Thyroid gland (tissue), 4 donors: ENCODE data around the gene NUP93. TPM values are rescaled to one million over a fixed set of nuclear protein-coding genes. Genes with fewer than 3 reads are reported as not detected.

Experiments used
- DNase-seq, 2 donors: peaks; one replicate each; pipeline ENCODE4 v3.0.0-alpha.2; 2019
- H3K27ac ChIP-seq, 3 donors: fragments of 200-600 bp; sonication (generic); 1 replicate in 2 of 3; 2 replicates in 1 of 3; pipeline ENCODE4 v1.5.1; 2016 to 2019; ENCODE audit warnings: mild to moderate bottlenecking in 1 of 3, moderate library complexity in 1 of 3
- H3K27me3 ChIP-seq: fragments of 200-600 bp; sonication (generic); one replicate; pipeline ENCODE4 v1.5.1; 2019
- H3K36me3 ChIP-seq, 2 donors: fragments of 200-600 bp; sonication (generic); one replicate each; pipeline ENCODE4 v1.5.1; 2016 to 2019
- H3K4me1 ChIP-seq, 2 donors: fragments of 200-600 bp; sonication (generic); one replicate each; pipeline ENCODE4 v1.5.1; 2017 to 2019
- H3K4me3 ChIP-seq, 3 donors: fragments of 200-600 bp; sonication (generic); replicated peaks in 1 of 3; 1 replicate in 2 of 3; 2 replicates in 1 of 3; pipeline ENCODE4 v1.5.1; 2016; ENCODE audit warnings: mild to moderate bottlenecking in 1 of 3
- H3K9me3 ChIP-seq: fragments of 200-600 bp; sonication (generic); one replicate; pipeline ENCODE4 v1.5.1; 2017
- CTCF ChIP-seq, 6 experiments: fragments of 200-600 bp in 3 of 6; fragments of 450-650 bp in 3 of 6; sonication (generic) in 3 of 6; IDR thresholded peaks; one replicate each; pipeline ENCODE4 v1.5.1; 2016 to 2019; ENCODE audit warnings: antibody characterized with exemption in 6 of 6, mild to moderate bottlenecking in 2 of 6, inconsistent platforms in 1 of 6, moderate library complexity in 1 of 6
- POLR2A ChIP-seq, 2 donors: fragments of 450-650 bp; IDR thresholded peaks; one replicate each; pipeline ENCODE4 v1.6.1; 2017; ENCODE audit warnings: antibody characterized with exemption in 2 of 2, mild to moderate bottlenecking in 2 of 2, moderate library complexity in 1 of 2
- WGBS, 2 donors: methylation state at CpG; one replicate each; pipeline ENCODE4 v1.1.5; 2017; 5-methylcytosine and 5-hydroxymethylcytosine counted together
- intact Hi-C: fragments of 100-400 bp; cut with DNase I; formaldehyde crosslinking; loops from one replicate; pipeline ENCODE4 v1.15.1; 2023
- total RNA-seq, 4 donors: library from RNA; depleted of rRNA; stranded (reverse); fragments of >200 nt; gene quantifications; one replicate each; pipeline ENCODE4 v1.2.3, GENCODE V29; 2016

Gene NUP93
- total RNA-seq, 4 donors from 2014 or later = 70.1 to 150 (median 97.4) TPM

GRCh38 chr16:56891685-56892084 lies 161.8 kb downstream of the NUP93 start:
- intact Hi-C loops = no loop called here
- no peak for DNase-seq
- Histone ChIP-seq H3K4me1 (no peaks in the 10 kb centered on the region), H3K27ac (no peak overlapping the region), H3K9me3 (no peaks in the 10 kb centered on the region), H3K36me3 (no peaks in the 10 kb centered on the region), H3K27me3 (no peaks in the 10 kb centered on the region), H3K4me3 (no peak overlapping the region)
- TF ChIP-seq POLR2A (IDR thresholded peaks at IDR 0.05) = no peak
- TF ChIP-seq CTCF (IDR thresholded peaks at IDR 0.05) = no peak
- 67 to 68% methylated on average over 11 of the region's 11 CpGs for WGBS, 2 donors

- Histone ChIP-seq H3K4me3 (no peak overlapping the region), H3K27ac (no peak overlapping the region), H3K4me1 (no peaks in the 10 kb centered on the region), H3K9me3 (no peaks in the 10 kb centered on the region), H3K36me3 (no peaks in the 10 kb centered on the region), H3K27me3 (no peaks in the 10 kb centered on the region)
- intact Hi-C loops = no loop called here
- WGBS, 2 donors = 52 to 92% methylated on average over 4 to 10 of the region's 14 CpGs
- no peak for DNase-seq
- no peak for TF ChIP-seq POLR2A (IDR thresholded peaks at IDR 0.05)
- no peak for TF ChIP-seq CTCF (IDR thresholded peaks at IDR 0.05)
Measured at GRCh38 chr16:56892705-56893104, 162.8 kb downstream of the NUP93 start.

- intact Hi-C loops = no loop called here
- no peak for DNase-seq
- no peaks in the 10 kb centered on the region for H3K36me3 ChIP-seq
- H3K27me3 ChIP-seq = no peaks in the 10 kb centered on the region
- TF ChIP-seq POLR2A (IDR thresholded peaks at IDR 0.05) (no peak), CTCF (IDR thresholded peaks at IDR 0.05) (no peak)
- no peaks in the 10 kb centered on the region for H3K4me1 ChIP-seq
- H3K9me3 ChIP-seq = no peaks in the 10 kb centered on the region
- 88 to 90% methylated on average over 12 of the region's 12 CpGs for WGBS, 2 donors
- no peak overlapping the region for H3K27ac ChIP-seq
- no peak overlapping the region for H3K4me3 ChIP-seq
Measured at GRCh38 chr16:56894331-56894917, 164.5 kb downstream of the NUP93 start.

- Histone ChIP-seq H3K4me3 (no peak overlapping the region), H3K9me3 (no peaks in the 10 kb centered on the region), H3K27me3 (no peaks in the 10 kb centered on the region), H3K36me3 (no peaks in the 10 kb centered on the region), H3K27ac (no peak overlapping the region), H3K4me1 (no peaks in the 10 kb centered on the region)
- intact Hi-C loops = no loop called here
- TF ChIP-seq POLR2A (IDR thresholded peaks at IDR 0.05) = no peak
- no peak for TF ChIP-seq CTCF (IDR thresholded peaks at IDR 0.05)
- DNase-seq = no peak
- 82 to 87% methylated on average over 4 of the region's 4 CpGs for WGBS, 2 donors
Measured at GRCh38 chr16:56895813-56896212, 165.9 kb downstream of the NUP93 start.

GRCh38 chr16:56896244-56896643 lies 166.3 kb downstream of the NUP93 start:
- no peak for TF ChIP-seq POLR2A (IDR thresholded peaks at IDR 0.05)
- TF ChIP-seq CTCF (IDR thresholded peaks at IDR 0.05) = no peak
- Histone ChIP-seq H3K9me3 (no peaks in the 10 kb centered on the region), H3K4me1 (no peaks in the 10 kb centered on the region), H3K36me3 (no peaks in the 10 kb centered on the region), H3K27me3 (no peaks in the 10 kb centered on the region), H3K4me3 (no peak overlapping the region), H3K27ac (no peak overlapping the region)
- intact Hi-C loops = no loop called here
- 60 to 78% methylated on average over 1 to 3 of the region's 3 CpGs for WGBS, 2 donors
- DNase-seq = no peak
